ENCODE results near the gene ZSWIM6. TPM values are rescaled to one million over a fixed set of nuclear protein-coding genes. Genes with fewer than 3 reads are reported as not detected.

The ZSWIM6 gene
- polyA plus RNA-seq, 3 donors = 1.7 to 33.5 (median 2.7) TPM

DNA sequence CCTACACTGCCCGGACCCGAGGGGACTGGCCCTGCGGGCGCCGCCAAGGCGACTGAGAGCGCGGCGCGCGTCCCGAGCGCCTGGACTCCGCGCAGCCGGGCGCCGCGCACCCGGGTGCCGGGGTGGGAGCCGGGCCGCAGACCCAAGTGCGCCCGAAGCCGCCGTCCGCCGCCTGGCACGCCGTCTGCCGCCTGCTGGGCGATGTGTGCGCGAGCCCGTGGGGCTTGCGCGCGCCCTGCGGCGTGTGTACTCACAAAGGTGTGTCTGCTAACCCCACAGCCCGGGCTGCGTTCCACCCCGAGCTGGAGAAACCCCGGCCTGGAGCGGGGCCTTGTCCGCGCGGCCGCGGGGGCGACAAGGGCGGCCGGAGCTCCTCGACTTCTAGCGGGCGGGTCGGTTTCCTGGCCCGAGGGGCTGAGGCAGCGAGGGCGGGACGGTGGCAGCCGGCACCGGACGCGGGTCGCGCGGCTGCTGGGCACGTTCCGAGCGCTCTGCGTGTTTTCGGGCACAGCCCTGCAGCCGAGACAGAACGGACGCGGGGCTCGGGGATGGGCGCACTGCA is 1.1 kb upstream of the ZSWIM6 start:
- intact Hi-C loops (cut with micrococcal nuclease) = loop anchor here (2.0 to 10.0 kb wide), 5 partner anchors 54 to 276 kb away; partner anchors contain the start of gene SMIM15 (in 2 of the 2)
- H3K27me3 Mint-ChIP-seq (ENCODE audit: low read depth in 3 of 3) = peaks cover 0 to 2% (median 0%) of the 10 kb centered on the region in 3 donors
- DNase-seq = peak; percentile 70 to 75 (median 74)
- TF ChIP-seq, protein P1, sequence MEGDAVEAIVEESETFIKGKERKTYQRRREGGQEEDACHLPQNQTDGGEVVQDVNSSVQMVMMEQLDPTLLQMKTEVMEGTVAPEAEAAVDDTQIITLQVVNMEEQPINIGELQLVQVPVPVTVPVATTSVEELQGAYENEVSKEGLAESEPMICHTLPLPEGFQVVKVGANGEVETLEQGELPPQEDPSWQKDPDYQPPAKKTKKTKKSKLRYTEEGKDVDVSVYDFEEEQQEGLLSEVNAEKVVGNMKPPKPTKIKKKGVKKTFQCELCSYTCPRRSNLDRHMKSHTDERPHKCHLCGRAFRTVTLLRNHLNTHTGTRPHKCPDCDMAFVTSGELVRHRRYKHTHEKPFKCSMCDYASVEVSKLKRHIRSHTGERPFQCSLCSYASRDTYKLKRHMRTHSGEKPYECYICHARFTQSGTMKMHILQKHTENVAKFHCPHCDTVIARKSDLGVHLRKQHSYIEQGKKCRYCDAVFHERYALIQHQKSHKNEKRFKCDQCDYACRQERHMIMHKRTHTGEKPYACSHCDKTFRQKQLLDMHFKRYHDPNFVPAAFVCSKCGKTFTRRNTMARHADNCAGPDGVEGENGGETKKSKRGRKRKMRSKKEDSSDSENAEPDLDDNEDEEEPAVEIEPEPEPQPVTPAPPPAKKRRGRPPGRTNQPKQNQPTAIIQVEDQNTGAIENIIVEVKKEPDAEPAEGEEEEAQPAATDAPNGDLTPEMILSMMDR (IDR thresholded peaks at IDR 0.05) = peak; percentile 66
- H3K4me1 ChIP-seq (ENCODE audit: control insufficient read depth in 1 of 2, insufficient read depth in 2 of 2, low read length in 2 of 2) = peaks cover 46 to 56% of the 10 kb centered on the region in 2 donors
- under 1% methylated on average over 80 of the region's 80 CpGs for WGBS (ENCODE audit: insufficient coverage)
- H3K4me3 ChIP-seq (replicated peaks in 1 of 3; ENCODE audit: low read depth in 2 of 3, low read length in 3 of 3) = peak overlapping the region; percentile 50 to 94 (median 79)
- H3K4me1 Mint-ChIP-seq = peaks cover 53% of the 10 kb centered on the region
- H3K27ac ChIP-seq (ENCODE audit: low read depth in 1 of 2, low read length in 2 of 2) = peak overlapping the region; percentile 87 to 89
- peaks cover 18 to 29% of the 10 kb centered on the region in 2 donors for H3K36me3 Mint-ChIP-seq
- H3K27me3 ChIP-seq (ENCODE audit: control insufficient read depth in 2 of 2, insufficient read depth in 2 of 2, low read length in 2 of 2) = no peaks in the 10 kb centered on the region
- H4K20me1 ChIP-seq (ENCODE audit: insufficient read depth, low read length) = peaks cover 32% of the 10 kb centered on the region
- peaks cover 45% of the 10 kb centered on the region for H3K79me2 ChIP-seq (ENCODE audit: insufficient read depth, low read length)
- H2AFZ ChIP-seq (ENCODE audit: insufficient read depth, low read depth, low read length, poor library complexity, severe bottlenecking) = peak overlapping the region; percentile 85
- no peaks in the 10 kb centered on the region for H3K9me3 ChIP-seq (replicated peaks in 1 of 2; ENCODE audit: control insufficient read depth in 1 of 2, insufficient read depth in 1 of 2, low read length in 2 of 2)
- H3K4me2 ChIP-seq (replicated peaks; ENCODE audit: extremely low read depth, low read length, poor library complexity, severe bottlenecking) = peak overlapping the region; percentile 95
- H3K9me3 Mint-ChIP-seq = peaks cover 0 to under 1% (median 0%) of the 10 kb centered on the region in 7 donors
- peak overlapping the region; percentile 89 for H3K9ac ChIP-seq (ENCODE audit: insufficient read depth, low read length, poor library complexity, severe bottlenecking)
- no peaks in the 10 kb centered on the region for H3K36me3 ChIP-seq (replicated peaks in 1 of 2; ENCODE audit: control insufficient read depth in 1 of 2, insufficient read depth in 2 of 2, low read length in 2 of 2)
- peak overlapping the region; percentile 90 to 94 for H3K4me3 Mint-ChIP-seq
- peak overlapping the region; percentile 91 to 97 (median 94) for H3K27ac Mint-ChIP-seq

DNA sequence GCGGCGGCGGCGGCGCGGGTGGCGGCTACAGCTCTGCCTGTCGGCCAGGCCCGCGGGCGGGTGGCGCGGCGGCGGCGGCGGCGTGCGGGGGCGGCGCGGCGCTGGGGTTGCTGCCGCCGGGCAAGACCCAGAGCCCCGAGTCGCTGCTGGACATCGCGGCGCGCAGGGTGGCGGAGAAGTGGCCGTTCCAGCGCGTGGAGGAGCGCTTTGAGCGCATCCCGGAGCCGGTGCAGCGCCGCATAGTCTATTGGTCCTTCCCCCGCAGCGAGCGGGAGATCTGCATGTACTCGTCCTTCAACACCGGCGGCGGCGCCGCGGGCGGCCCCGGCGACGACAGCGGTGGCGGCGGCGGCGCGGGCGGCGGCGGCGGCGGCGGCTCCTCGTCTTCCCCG is 296 bp downstream of the ZSWIM6 start:
- Mint-ChIP-seq H3K27ac (peak overlapping the region; percentile 83 to 96 (median 92)), H3K36me3 (peaks cover 32 to 42% of the 10 kb centered on the region in 2 donors), H3K4me1 (peaks cover 58% of the 10 kb centered on the region), H3K4me3 (peak overlapping the region; percentile 72 to 84), H3K9me3 (peaks cover 3 to 10% (median 8%) of the 10 kb centered on the region in 7 donors), H3K27me3 (ENCODE audit: low read depth in 3 of 3) (peaks cover 0 to 2% (median 0%) of the 10 kb centered on the region in 3 donors)
- H3K9ac ChIP-seq (ENCODE audit: insufficient read depth, low read length, poor library complexity, severe bottlenecking) = peak overlapping the region; percentile 65
- TF ChIP-seq, protein P1 (IDR thresholded peaks at IDR 0.05) = no peak
- DNase-seq = peak in 1 of 3 donors; percentile 22
- H3K4me3 ChIP-seq (replicated peaks in 1 of 3; ENCODE audit: low read depth in 2 of 3, low read length in 3 of 3) = peak overlapping the region; percentile 66 to 87 (median 68)
- peaks cover 0 to 12% of the 10 kb centered on the region in 2 donors for H3K36me3 ChIP-seq (replicated peaks in 1 of 2; ENCODE audit: control insufficient read depth in 1 of 2, insufficient read depth in 2 of 2, low read length in 2 of 2)
- intact Hi-C loops (cut with micrococcal nuclease) = loop anchor here (5.0 to 10.0 kb wide), 4 partner anchors 55 to 278 kb away; partner anchors contain the start of gene SMIM15 (in 1 of the 2)
- peaks cover 0 to 3% of the 10 kb centered on the region in 2 donors for H3K9me3 ChIP-seq (replicated peaks in 1 of 2; ENCODE audit: control insufficient read depth in 1 of 2, insufficient read depth in 1 of 2, low read length in 2 of 2)
- no peak overlapping the region for H3K4me2 ChIP-seq (replicated peaks; ENCODE audit: extremely low read depth, low read length, poor library complexity, severe bottlenecking)
- no peak overlapping the region for H2AFZ ChIP-seq (ENCODE audit: insufficient read depth, low read depth, low read length, poor library complexity, severe bottlenecking)
- H3K4me1 ChIP-seq (ENCODE audit: control insufficient read depth in 1 of 2, insufficient read depth in 2 of 2, low read length in 2 of 2) = peaks cover 46 to 60% of the 10 kb centered on the region in 2 donors
- peaks cover 47% of the 10 kb centered on the region for H4K20me1 ChIP-seq (ENCODE audit: insufficient read depth, low read length)
- 0% methylated on average over 69 of the region's 69 CpGs for WGBS (ENCODE audit: insufficient coverage)
- H3K79me2 ChIP-seq (ENCODE audit: insufficient read depth, low read length) = peaks cover 59% of the 10 kb centered on the region
- H3K27me3 ChIP-seq (ENCODE audit: control insufficient read depth in 2 of 2, insufficient read depth in 2 of 2, low read length in 2 of 2) = no peaks in the 10 kb centered on the region
- H3K27ac ChIP-seq (ENCODE audit: low read depth in 1 of 2, low read length in 2 of 2) = peak overlapping the region; percentile 68 to 70
